AG20443 (cell line): ENCODE measurements around the gene TMEM200A.

Source experiments
- DNase-seq: peaks from one replicate; pipeline ENCODE4 v3.0.0; 2012; ENCODE audit warnings: low spot score, mixed read lengths

Gene TMEM200A

DNA sequence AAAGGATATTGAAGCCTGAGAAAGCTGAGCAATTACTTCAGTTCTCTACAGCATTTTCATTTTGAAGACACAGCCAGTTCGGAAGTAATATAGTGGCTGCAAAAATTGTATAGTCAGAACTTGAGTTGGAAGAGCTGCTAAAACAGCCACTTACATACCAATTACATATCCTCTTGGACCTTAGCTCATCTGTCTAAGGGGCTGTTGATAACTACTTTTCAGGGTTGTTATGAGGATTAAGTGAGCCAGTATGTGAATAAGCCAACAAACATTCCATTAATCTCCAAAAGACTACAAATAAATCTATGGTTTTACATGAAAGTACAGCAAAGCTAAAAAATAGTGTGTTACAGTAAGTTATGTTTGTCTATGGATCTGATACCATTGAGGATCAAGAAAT, 59.7 kb downstream of the TMEM200A start:
- DNase-seq = no peak

DNA sequence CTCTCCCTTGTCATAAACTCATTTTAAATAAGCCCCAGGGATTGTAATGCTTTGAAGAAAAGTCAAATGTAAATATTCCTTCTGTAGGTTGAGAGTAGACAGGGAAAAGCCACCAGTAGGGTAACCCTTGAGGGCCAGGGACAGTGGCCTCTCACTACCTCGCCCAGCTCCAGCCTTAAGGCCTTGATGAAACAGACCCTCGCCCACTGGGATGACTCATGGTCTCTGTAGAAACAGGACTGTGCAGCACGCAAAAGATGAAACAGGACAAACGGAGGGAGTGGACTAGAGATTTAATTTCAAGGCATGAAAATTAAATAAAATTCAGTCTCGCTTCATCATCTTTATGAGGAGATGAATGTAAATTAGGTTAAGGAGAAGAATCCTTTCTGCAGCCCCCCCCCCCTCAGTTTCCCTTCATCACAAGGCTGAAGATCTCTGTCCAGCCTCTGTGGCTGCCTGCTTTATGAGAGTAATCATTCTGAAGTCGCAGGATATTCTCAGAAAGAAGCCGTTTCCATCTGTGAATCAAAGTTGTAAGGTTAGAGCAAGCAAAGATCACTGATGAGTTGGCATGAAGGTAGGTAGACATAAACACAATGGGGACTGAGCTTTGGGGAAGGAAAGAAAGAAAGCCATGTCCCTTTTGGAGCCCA, 60.4 kb downstream of the TMEM200A start:
- DNase-seq = peak; percentile 43

DNA sequence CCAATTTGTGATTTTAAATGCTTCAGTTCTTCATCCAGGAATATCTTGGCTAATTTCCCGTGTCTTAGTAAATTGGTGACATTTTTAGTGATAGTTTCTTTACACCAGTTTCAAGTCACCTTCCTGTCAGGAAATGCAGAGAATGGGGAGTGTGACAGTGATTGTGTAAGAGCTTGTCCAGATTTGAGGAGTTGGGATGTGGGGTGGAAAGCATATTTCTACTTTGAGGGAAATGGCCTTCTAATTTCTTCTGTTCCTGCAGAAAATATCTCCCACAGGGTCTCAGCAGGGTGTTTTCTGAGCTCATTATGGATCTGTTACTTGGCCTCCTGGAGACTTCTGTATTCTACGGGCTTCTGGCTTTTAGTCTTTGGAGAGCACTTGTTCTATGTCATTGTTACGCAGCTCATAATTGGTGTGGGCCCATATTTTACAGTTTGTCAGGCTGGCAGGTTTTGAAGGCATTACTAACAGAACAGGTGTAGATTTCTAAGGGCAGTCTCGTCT, 65.6 kb downstream of the TMEM200A start:
- no peak for DNase-seq

DNA sequence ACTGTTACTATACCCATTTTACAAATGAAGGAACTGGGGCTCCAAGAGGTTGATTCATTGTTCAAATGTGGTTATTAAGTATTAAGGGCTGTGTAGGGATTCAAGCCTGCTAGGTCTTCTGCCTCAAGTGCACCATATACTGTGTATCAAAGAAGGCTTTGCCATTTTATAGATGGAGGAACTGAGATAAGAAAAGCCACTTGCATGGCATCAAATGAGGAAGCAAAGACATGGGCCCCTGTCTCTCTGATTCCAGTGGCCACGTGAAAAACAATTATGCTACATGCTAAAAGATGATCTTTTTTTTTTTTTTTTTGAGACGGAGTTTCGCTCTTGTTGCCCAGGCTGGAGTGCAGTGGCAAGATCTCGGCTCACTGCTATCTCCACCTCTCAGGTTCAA, 67.0 kb downstream of the TMEM200A start:
- DNase-seq = no peak

DNA sequence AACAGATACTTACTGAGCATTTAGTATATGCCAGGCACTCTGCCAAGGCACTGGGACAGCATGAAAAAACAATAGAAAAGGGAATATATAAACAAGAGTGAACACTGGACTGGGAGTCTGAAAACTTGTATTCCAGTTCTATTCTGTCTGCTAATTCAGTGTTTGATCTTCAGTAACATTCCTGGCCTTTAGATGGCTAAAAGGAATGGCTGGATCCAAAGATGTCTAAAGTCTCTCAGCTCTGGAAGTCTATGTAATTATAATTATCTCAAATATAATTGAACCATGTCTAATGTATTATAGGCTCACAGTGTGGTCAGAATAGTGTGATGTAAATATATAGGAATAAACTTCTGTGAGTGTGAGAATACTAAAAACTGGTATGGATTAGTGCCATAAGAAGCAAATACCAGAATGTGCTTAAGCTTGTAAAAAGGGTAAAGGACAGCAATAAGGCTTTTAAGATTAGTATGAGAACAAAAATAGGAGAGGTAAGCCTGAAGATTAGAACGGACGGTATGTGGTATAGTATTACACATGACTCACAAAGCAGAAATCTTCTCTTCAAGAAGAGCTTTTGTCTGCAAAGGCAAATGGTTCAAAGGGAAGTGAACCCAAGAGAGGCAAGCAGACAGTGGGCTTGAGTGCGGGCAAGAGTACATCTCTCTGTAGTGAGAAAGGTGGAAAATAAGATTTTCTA, 68.5 kb downstream of the TMEM200A start:
- DNase-seq = no peak

DNA sequence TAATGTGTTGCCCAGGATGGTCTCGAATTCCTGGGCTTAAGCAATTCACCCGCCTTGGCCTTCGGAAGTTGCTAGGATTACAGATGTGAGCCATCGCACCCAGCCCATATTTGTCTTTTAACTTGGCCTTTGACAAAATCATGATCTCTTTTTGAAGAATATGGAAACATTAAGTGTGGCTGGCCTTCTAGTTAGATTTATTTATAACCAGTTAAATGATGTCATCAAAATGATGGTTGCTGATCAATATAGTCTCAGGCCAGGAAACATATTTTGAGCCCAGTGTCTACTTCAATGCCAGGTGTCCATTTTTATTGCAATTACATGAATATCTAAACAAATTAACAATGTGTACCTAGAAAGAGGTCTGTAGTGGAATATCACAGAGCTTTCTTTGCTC, 69.4 kb downstream of the TMEM200A start:
- DNase-seq = no peak

DNA sequence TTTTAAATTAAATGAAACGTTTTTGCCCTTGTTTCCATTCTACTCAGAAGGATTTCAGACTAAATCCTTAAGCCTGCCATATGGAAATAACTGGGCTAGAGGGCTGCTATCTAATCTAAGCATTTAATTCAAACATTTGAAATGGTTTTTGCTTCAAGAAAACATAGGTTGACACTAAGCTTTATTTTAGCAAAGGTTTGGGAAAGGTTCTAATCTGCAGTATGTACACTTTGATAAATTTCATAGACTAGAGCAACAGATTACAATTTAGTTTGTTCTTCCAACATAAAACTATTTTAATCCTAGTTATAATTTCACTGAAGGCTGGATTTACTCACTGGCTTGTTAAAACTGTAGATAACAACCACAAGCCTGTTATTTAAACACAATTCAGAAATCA, 72.1 kb downstream of the TMEM200A start:
- DNase-seq = no peak

DNA sequence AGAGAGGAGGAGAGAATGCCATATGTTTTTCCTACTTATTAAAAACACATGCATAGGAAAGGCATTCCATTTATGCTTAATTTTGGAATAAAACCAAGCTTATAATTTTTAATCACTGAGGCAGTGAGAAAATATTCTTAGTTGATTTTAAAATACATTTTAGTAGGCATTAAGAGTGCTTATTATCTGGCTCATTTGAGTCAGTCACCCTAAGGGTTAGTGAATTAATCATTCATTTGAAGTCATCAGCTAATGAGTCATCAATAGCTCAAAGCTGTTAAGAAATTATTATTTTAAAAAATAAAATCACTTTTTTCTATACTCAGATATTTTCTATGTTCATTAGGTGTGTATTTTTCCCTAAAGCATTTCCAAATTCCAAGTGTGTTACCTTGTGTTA, 81.6 kb downstream of the TMEM200A start:
- DNase-seq = no peak

DNA sequence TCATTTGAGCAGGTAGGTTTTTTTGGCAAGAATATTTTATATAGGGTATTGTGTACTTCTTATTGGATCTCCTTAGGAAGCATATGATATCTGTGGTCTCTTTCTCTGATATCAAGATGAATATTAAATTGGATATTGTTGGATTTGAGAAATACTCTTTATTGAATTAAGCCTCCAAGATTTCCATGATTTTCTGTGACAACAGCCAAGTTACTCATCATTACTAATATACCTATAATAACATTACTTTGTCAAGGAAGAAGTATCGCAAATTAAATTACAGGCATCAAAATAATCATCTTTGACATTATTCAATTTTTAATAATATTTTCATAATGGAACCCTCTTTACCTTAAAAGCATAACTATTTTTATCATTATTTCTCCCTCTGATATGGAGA, 86.5 kb downstream of the TMEM200A start:
- no peak for DNase-seq

DNA sequence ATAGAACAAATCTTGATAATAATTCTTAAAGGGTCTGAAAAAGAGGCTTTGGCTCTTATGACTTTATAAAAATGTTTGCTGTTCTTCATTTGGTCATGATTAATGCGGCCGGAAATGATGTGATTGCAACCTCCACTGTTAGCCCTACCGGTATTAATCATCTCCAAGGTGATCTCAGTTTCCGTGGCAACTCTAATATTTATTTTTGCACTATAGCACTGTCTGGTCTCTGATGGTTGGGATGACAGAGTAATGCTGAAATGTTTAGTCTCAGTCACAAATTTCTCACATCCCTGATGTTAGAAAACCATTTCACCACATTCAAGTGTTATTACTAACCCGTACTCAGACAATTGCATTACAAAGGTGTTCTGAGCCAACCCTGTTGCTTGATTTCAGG, 87.4 kb downstream of the TMEM200A start:
- DNase-seq = peak; percentile 22

DNA sequence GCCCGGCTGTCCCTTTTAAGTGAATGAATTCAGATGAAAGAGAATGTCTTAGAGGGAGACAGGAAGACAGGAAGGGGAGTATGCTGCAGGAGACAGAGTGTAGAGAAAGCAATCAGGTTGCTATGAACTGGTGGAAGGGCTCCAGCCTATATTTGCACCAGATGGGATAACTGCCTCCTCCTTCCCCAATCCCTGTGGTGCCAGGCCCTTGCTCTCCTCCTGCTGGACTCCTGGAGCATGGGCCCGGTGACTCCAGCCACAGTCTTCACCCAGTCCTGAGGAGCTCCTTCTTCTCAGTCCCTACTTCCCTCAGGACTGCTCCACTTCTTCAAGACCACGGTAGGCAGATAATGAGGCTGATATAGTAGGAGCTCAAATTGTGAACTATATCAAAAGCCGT, 91.8 kb downstream of the TMEM200A start:
- peak; percentile 69 for DNase-seq

DNA sequence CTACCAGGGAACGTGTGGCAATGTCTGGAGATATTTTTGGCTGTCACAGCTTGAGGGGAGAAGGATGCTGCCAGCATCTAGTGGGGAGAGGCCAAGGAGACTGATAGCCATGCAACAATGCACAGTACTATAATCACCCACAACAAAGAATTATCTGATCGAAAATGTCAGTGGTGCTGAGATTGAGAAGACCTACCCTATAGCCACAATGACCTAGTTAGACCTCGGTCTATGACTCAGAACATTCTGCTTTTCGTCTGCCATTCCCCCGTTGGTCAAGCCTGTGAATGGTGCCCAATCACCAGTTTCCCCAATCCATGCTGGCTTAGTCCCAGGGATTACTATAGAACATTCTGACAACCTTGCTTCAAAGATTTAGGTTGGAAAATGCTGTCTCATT, 93.5 kb downstream of the TMEM200A start:
- DNase-seq = no peak

DNA sequence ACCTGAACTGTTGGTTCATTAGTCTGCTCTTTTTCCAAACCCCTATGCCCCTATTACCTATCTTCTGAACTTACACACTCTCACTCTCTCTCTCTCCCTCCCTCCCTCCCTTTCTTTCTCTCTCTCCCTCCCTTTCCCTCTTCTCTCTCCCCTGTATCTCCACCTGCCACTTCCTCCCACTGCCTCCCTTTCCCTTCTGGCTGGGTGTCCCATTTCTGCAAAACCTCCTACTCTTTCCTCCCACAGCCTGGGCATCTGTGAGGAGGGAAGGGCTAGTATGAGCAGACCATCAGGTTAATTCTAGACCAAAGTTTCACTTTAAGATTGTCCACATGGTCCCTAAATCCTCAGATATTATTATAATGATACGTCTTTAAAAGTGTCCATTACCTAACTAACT, 95.1 kb downstream of the TMEM200A start:
- DNase-seq = no peak

DNA sequence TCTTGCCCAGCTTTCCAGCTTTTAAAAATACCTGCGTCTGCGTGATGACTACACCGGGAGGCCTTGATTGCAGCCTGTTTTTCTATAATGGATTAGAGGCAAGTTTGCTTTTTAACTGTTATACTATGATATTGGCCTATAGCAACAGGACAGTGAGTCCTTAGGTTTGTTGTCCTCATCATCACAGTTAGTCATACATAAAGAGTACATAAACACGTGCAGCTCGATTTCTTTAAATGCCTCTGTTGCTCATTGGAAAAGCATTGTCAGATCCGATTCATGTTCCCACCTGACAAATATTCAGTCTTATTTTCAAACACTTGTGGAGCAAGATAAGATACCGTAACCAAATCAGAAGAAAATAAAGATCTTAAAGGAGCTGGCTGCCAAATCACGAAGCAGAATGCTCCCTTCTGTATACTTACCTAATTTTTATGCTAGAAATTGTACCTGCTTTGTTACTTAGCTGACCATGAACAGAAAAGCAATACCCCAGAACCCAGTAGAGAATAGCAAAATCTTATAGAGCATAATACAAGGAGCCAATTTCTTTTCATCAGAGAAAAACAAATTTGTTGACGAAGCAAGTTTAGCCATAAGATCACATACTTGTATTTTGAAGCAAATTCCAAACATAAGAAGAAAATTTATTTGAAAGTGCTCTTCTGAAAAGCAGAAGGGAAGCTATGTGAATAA, 100.4 kb downstream of the TMEM200A start:
- no peak for DNase-seq

DNA sequence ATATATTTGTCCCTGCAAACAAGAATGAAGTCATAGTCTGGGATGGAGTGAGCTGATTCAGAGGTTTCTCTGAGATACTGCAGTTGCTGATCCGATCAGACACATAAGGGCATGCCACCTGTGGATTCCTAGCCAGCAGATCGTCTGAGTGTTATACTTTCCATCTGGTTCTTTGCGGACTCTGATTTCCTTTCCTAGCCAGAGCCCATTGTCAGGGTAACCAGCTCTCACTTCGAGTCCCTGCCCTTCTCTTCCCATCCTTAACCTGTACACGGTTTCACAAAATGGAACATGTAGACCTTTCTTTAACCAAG, 100.9 kb downstream of the TMEM200A start:
- no peak for DNase-seq

DNA sequence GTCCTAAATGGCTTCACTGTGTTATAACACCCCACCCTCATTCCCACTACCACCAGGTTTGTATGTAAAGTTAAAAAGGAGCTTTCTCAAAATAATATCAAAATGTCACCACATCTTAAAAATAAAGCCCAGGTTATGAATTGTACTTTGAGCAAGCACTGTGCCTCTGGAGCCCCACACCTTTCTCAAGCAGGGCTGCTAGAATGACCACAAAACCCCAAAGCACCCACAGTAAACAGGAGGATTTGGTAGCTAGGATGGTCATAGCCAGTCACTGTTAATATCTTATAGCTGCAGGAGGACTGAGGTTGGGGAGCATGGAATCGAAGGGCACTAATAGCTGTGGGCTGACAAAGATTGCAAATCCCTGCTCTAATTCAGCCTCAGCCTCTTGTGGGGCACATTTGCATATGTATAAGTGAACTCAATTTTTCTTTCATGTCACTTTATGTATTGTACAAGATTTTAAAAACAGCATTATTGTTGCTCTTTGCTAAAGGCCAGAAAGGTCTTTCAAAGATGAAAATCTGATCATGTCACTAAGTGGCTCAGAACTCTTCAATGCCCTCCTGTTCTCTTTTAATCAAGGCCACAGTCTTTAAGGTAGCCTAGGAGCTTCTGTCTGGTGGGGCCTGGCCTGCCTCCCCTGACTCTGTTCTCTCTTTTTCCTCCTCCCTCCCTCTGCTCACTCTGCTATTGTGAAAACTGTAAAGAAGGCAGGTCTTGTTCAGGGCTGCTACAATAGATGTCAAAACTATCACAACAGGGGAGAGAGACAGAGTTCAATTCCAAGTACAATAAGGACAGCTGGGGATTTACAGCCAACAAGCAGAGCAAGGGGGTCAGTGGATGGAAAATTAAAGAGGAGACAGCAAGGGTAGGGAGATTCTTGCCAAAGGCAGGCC, 101.6 kb downstream of the TMEM200A start:
- DNase-seq = no peak

DNA sequence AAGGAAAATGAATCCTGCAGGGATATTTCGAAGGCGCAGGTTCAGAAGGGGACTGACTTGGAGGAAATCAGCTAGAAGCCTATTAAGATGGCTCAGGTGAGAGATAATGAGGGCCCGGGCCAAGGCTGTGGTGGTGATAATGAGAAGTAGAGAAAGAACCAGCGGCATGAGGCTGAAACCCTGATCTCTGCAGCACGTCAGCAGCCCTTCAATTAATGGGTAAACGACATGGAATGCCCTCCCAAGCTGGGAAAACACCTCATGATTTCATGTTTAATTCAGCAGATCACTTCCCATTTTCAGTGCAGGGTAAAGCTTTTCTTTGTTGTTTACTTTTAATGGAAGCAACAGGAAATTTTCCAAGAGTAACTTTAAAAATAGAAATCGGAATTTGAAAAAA, 104.9 kb downstream of the TMEM200A start:
- no peak for DNase-seq

DNA sequence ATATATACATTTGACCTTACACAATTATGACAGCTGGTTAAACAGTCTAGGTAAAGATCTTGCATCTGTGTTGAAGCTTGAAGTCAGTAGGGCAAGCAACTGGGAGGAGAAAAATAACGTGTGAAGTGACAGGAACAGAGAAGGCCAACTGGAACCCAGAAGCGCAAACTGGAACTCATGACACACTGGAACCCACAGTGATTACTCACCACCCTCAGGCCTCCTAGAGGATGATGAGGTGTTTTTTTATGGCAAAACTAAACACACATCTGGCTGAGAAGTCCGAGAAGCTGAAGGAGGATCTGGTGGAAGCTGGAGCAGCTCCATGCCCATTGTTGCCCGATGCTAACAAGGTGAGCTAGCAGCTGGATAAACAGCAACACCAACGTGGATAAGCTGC, 108.1 kb downstream of the TMEM200A start:
- DNase-seq = peak; percentile 81

DNA sequence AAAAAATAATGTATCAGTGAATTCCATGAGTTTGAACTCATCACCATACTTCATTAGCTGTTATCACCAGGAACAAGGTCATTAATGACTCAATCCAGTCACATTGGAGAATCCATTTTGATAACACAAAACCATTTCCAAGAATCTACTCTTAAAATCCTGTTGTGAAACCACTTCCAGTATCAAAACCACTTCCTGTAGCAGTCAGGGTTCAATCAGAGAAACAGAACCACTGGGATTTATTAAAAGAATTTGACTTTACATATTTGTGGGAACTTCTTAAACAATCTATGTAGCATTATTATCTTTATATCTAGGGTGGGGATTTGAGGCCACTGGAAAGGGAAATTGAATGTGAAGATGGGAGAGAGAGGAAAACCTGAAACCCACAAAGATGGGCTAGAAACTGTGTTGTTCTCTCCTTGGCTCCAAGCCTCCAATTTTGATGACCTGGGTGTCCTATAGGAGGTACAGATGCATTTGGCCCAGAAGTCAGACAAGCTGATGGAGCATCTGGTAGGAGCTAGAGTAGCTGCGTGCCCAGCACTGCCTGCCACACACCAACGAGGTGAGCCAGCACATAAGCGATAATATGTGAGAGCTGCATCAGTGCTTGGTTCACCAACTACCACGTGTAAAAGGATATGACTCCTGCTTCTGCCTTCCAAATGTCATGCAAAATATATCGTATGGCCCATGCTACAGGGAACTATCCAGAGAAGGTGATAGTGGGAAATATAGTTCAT, 117.0 kb downstream of the TMEM200A start:
- no peak for DNase-seq

DNA sequence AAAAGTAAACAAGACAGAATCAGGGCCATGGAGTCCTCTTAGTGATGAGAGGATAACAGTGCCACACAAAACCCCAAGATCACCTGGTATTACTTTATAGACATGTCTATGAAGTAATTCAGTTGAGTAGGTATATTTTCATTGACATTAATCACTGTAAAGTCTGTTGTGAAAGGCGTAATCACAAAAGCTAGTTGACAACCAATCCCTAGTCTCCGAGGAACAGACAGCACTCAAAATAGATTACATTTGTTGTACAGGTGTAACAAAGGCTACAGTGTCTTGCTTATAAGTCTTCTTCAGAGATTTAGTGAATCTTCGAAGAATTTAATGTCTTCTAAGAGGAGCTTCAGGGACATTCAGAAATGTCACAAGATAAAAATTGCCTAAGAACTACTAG, 120.1 kb downstream of the TMEM200A start:
- no peak for DNase-seq

DNA sequence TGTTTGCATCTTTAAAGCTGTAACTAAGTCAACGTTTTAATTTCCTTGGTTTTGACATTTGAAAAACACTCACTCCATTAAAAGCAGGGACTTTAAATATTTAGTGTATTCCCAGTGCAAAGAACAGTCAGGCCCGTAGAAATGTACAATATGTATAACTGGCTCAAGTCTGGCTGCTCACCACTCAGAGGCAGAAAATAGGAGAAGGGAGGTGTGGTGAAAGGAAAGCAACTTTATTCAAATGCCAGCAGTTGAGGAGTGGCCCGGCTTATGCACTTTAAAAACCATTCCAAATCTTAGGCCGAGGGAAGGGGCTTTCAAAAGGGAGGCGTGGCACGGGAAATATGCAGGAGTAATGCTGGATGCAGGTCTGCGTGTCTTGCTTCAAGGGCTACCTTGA, 120.6 kb downstream of the TMEM200A start:
- no peak for DNase-seq

DNA sequence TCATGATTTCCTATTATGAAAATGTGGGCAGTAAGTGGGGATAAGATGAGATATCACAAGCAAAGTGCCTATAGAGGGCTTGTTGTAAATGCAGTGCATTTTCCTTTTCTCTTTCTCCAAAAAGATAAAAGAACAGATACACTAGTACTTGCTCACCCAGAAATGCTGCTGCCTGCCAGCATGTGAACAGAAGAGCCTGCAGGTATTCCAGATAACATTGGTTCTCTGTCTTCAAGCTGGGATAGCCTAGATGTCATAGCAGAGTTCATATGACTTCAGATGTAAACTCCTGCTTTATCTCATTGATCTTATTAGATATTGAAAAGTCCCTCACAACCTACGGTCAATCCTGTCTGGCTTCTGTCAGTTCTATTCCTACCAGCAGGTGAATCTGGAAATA, 123.7 kb downstream of the TMEM200A start:
- no peak for DNase-seq
